HepG2 (cell line): Measurements from ENCODE around the gene KCNJ6.

Source experiments
- BRCA1 ChIP-seq: sonication (generic); formaldehyde crosslinking; IDR thresholded peaks from 2 replicates; pipeline ENCODE4 v1.4.0; 2020; ENCODE audit warnings: missing genetic modification reagents
- EP300 ChIP-seq, 3 experiments: sonication (generic) in 1 of 3; formaldehyde crosslinking in 1 of 3; IDR thresholded peaks; 2 replicates each; pipeline versions ENCODE4 v1.5.1 to v1.6.1; 2011 to 2020; ENCODE audit warnings: low read depth in 2 of 3, low read length in 2 of 3, borderline replicate concordance in 1 of 3, improper control_type of control experiment in 1 of 3, mild to moderate bottlenecking in 1 of 3, missing genetic modification reagents in 1 of 3, moderate library complexity in 1 of 3
- FOSL2 ChIP-seq: sonication (generic); formaldehyde crosslinking; IDR thresholded peaks from 2 replicates; pipeline ENCODE4 v1.4.0; 2020; ENCODE audit warnings: missing genetic modification reagents
- KDM1A ChIP-seq: IDR thresholded peaks from 2 replicates; pipeline ENCODE4 v1.6.1; 2016; ENCODE audit warnings: missing compliant biosample characterization
- MATR3 ChIP-seq: sonication (generic); formaldehyde crosslinking; IDR thresholded peaks from 2 replicates; pipeline ENCODE4 v1.4.0; 2020; ENCODE audit warnings: missing genetic modification reagents
- REPIN1 ChIP-seq: sonication (generic); formaldehyde crosslinking; IDR thresholded peaks from 2 replicates; pipeline ENCODE4 v1.8.0; 2022; ENCODE audit warnings: missing genetic modification reagents, low read depth, mild to moderate bottlenecking, borderline replicate concordance
- ZKSCAN8 ChIP-seq: IDR thresholded peaks from 2 replicates; pipeline ENCODE4 v1.6.1; 2016; ENCODE audit warnings: borderline replicate concordance, missing genetic modification reagents, missing compliant biosample characterization
- ZNF24 ChIP-seq: fragments of 450-650 bp; IDR thresholded peaks from 2 replicates; pipeline ENCODE4 v1.6.1; 2017; ENCODE audit warnings: antibody characterized with exemption, mild to moderate bottlenecking
- TF ChIP-seq, protein P1 (sequence below): sonication (generic); formaldehyde crosslinking; IDR thresholded peaks from 2 replicates; pipeline ENCODE4 v1.9.0; 2022; ENCODE audit warnings: low read depth, missing genetic modification reagents
- TF ChIP-seq, protein P2 (sequence below): sonication (generic); formaldehyde crosslinking; IDR thresholded peaks from 2 replicates; pipeline ENCODE4 v1.5.0; 2020; ENCODE audit warnings: mild to moderate bottlenecking, missing genetic modification reagents, moderate library complexity

DNA sequence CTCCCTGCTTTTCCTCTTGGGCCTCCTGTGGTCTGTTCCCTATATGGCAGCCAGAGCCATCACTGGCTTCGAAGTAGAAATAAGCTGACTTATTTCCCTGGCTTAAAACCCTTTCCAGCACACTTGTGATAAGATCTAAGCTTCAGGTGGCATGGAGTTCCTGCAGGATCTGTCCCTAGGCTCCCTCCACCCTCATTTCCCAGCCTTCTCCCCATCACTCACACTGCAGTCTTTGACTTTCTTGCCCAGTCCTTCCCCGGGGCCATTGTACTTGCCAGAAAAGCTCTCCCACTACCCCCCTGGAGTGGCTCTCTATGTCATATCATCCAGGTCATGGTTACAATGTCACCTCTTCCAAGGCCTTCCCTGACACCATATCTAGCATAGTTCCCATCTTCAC, 55.8 kb downstream of the KCNJ6 start:
- TF ChIP-seq ZKSCAN8 (CRISPR knock-in tag) (no peak), FOSL2 (CRISPR knock-in tag) (no peak), EP300 (IDR thresholded peaks at IDR 0.05; ENCODE audit: low read depth in 2 of 2, low read length in 2 of 2) (no peak), EP300 (CRISPR knock-in tag; IDR thresholded peaks at IDR 0.05; ENCODE audit: borderline replicate concordance) (no peak), ZNF24 (no peak), BRCA1 (no peak), KDM1A (CRISPR knock-in tag) (no peak), REPIN1 (CRISPR knock-in tag) (no peak), MATR3 (CRISPR knock-in tag) (no peak)
- TF ChIP-seq, protein P1, sequence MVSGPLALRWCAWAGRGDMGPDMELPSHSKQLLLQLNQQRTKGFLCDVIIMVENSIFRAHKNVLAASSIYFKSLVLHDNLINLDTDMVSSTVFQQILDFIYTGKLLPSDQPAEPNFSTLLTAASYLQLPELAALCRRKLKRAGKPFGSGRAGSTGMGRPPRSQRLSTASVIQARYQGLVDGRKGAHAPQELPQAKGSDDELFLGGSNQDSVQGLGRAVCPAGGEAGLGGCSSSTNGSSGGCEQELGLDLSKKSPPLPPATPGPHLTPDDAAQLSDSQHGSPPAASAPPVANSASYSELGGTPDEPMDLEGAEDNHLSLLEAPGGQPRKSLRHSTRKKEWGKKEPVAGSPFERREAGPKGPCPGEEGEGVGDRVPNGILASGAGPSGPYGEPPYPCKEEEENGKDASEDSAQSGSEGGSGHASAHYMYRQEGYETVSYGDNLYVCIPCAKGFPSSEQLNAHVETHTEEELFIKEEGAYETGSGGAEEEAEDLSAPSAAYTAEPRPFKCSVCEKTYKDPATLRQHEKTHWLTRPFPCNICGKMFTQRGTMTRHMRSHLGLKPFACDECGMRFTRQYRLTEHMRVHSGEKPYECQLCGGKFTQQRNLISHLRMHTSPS: no peak
- TF ChIP-seq, protein P2, sequence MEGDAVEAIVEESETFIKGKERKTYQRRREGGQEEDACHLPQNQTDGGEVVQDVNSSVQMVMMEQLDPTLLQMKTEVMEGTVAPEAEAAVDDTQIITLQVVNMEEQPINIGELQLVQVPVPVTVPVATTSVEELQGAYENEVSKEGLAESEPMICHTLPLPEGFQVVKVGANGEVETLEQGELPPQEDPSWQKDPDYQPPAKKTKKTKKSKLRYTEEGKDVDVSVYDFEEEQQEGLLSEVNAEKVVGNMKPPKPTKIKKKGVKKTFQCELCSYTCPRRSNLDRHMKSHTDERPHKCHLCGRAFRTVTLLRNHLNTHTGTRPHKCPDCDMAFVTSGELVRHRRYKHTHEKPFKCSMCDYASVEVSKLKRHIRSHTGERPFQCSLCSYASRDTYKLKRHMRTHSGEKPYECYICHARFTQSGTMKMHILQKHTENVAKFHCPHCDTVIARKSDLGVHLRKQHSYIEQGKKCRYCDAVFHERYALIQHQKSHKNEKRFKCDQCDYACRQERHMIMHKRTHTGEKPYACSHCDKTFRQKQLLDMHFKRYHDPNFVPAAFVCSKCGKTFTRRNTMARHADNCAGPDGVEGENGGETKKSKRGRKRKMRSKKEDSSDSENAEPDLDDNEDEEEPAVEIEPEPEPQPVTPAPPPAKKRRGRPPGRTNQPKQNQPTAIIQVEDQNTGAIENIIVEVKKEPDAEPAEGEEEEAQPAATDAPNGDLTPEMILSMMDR (CRISPR knock-in tag): no peak
